Pancreas (tissue), 10 donors: ENCODE results near the gene PPP1R3D. TPM values are rescaled to one million over a fixed set of nuclear protein-coding genes. Genes with fewer than 3 reads are reported as not detected.

Experiments used
- ATAC-seq, 4 donors: fragments of 200-7000 bp; cut with Tn5 transposase; one replicate each; pipeline versions ENCODE4 v1.8.0 to v1.9.1; 2020; ENCODE audit warnings: mild to moderate bottlenecking in 4 of 4, moderate library complexity in 4 of 4
- DNase-seq, 6 donors: peaks; one replicate each; pipeline ENCODE4 v3.0.0-alpha.2; 2020
- FAIRE-seq: peaks from 2 replicates; lab custom pipeline; 2012; peaks lifted over from hg19 to GRCh38; lab: Jason Lieb, UNC
- H3K27ac ChIP-seq, 4 donors: fragments of 200-600 bp; sonication (generic); 1 replicate in 3 of 4; 2 replicates in 1 of 4; pipeline versions ENCODE4 v1.5.0 to v1.8.0; 2020
- H3K27me3 ChIP-seq, 4 donors: fragments of 200-600 bp; one replicate each; pipeline ENCODE4 v1.8.0; 2021
- H3K36me3 ChIP-seq, 3 donors: fragments of 200-600 bp; sonication (generic) in 1 of 3; one replicate each; pipeline versions ENCODE4 v1.5.0 to v1.8.0; 2020 to 2021
- H3K4me1 ChIP-seq, 3 donors: fragments of 200-600 bp; one replicate each; pipeline ENCODE4 v1.8.0; 2021
- H3K4me3 ChIP-seq, 4 donors: fragments of 200-600 bp; sonication (generic) in 2 of 4; one replicate each; pipeline versions ENCODE4 v1.5.0 to v1.8.0; 2020 to 2021
- H3K9me3 ChIP-seq, 4 donors: fragments of 200-600 bp; one replicate each; pipeline ENCODE4 v1.8.0; 2021
- CTCF ChIP-seq, 4 donors: fragments of 200-600 bp; sonication (generic) in 3 of 4; IDR thresholded peaks; one replicate each; pipeline versions ENCODE4 v1.5.0 to v1.8.0; 2021; ENCODE audit warnings: antibody characterized with exemption in 4 of 4
- WGBS, 2 donors: extraction: QIAGEN DNeasy Blood & Tissue Kit; methylation state at CpG; one replicate each; pipeline ENCODE4 v1.1.7; 2013; 5-methylcytosine and 5-hydroxymethylcytosine counted together
- intact Hi-C, 3 donors: fragments of 100-400 bp; cut with DNase I; formaldehyde crosslinking; loops; one replicate each; pipeline versions ENCODE4 v1.11.1 to v1.14.2; 2022
- polyA plus RNA-seq, 2 donors: library from polyadenylated mRNA; stranded (reverse); fragments of 200-250 nt; gene quantifications; one replicate each; pipeline ENCODE4 v1.2.3, GENCODE V29; 2013
- total RNA-seq, 6 donors: library from RNA; stranded (reverse); fragmentation: NEBNext Ultra II Directional in 4 of 6; extraction: Animal tissue kit (Norgen Biotek cat#: 25700) in 4 of 6; gene quantifications; one replicate each; pipeline versions ENCODE4 v1.2.1 to v1.2.4, GENCODE V29; 2021 to 2023
- donor health status: healthy with polysubstance abuse.
- donor health status: DM: no; HTN: no; CAD: no; lungs with moderate emphysema.
- donor health status: DM: no; HTN: no; CAD: no.
- donor health status: control.
- donor health status: control.
- donor health status: Bipolar disorder and iron deficiency.
- donor health status: DM: yes; HTN: yes; CAD: no.
- donor health status: DM: no; HTN: no; CAD: no.
- donor health status: DM: no; HTN: no; CAD: no.
- donor health status: DM: yes; HTN: yes; CAD: no.

The PPP1R3D gene
- total and polyA plus RNA-seq, 8 donors, result 1.4 to 6.3 (median 3.6) TPM

GRCh38 chr20:59939052-59939878 lies 840 bp downstream of the PPP1R3D start:
- peaks cover 0 to 21% (median 0%) of the 10 kb centered on the region in 3 donors for H3K36me3 ChIP-seq
- peak overlapping the region; percentile 60 to 78 (median 72) for H3K4me3 ChIP-seq
- no peak for TF ChIP-seq CTCF (IDR thresholded peaks at IDR 0.05)
- peaks cover 15 to 40% (median 21%) of the 10 kb centered on the region in 3 donors for H3K4me1 ChIP-seq
- FAIRE-seq (no peak), ATAC-seq (peak in 2 of 4 donors; percentile 52), DNase-seq (peak in 5 of 6 donors; percentile 20 to 85 (median 53))
- H3K9me3 ChIP-seq, result no peaks in the 10 kb centered on the region
- WGBS, 2 donors, result 37 to 47% methylated on average over 82 to 104 of the region's 104 CpGs
- no peaks in the 10 kb centered on the region for H3K27me3 ChIP-seq
- peak overlapping the region; percentile 84 to 94 (median 92) for H3K27ac ChIP-seq
- intact Hi-C loops, result no loop called here

- Histone ChIP-seq H3K9me3 (no peaks in the 10 kb centered on the region), H3K27ac (no peak overlapping the region), H3K27me3 (no peaks in the 10 kb centered on the region), H3K4me3 (peak overlapping the region in 2 of 4 donors; percentile 74 to 78), H3K4me1 (peaks cover 15 to 40% (median 21%) of the 10 kb centered on the region in 3 donors), H3K36me3 (peaks cover 0 to 15% (median 0%) of the 10 kb centered on the region in 3 donors)
- intact Hi-C loops, result no loop called here
- FAIRE-seq (no peak), ATAC-seq (no peak), DNase-seq (peak in 3 of 6 donors; percentile 31 to 65 (median 48))
- WGBS, 2 donors, result 70 to 74% methylated on average over 7 of the region's 7 CpGs
- TF ChIP-seq CTCF (IDR thresholded peaks at IDR 0.05), result no peak
Observed at GRCh38 chr20:59938696-59939051, 1.4 kb downstream of the PPP1R3D start.

- H3K36me3 ChIP-seq, result peaks cover 0 to 10% (median 0%) of the 10 kb centered on the region in 3 donors
- H3K27me3 ChIP-seq, result no peaks in the 10 kb centered on the region
- peak overlapping the region in 2 of 4 donors; percentile 8 to 74 for H3K4me3 ChIP-seq
- no peak for ATAC-seq
- H3K9me3 ChIP-seq, result no peaks in the 10 kb centered on the region
- intact Hi-C loops, result no loop called here
- H3K4me1 ChIP-seq, result peaks cover 15 to 40% (median 21%) of the 10 kb centered on the region in 3 donors
- H3K27ac ChIP-seq, result no peak overlapping the region
- no peak for TF ChIP-seq CTCF (IDR thresholded peaks at IDR 0.05)
- DNase-seq, result no peak
- FAIRE-seq, result no peak
- 47 to 50% methylated on average over 4 of the region's 4 CpGs for WGBS, 2 donors
Observed at GRCh38 chr20:59938221-59938620, 1.9 kb downstream of the PPP1R3D start.

- WGBS, 2 donors, result 53 to 54% methylated on average over 3 of the region's 3 CpGs
- ATAC-seq, result no peak
- intact Hi-C loops, result no loop called here
- Histone ChIP-seq H3K36me3 (no peaks in the 10 kb centered on the region), H3K9me3 (no peaks in the 10 kb centered on the region), H3K27me3 (no peaks in the 10 kb centered on the region), H3K4me1 (peaks cover 15 to 39% (median 21%) of the 10 kb centered on the region in 3 donors), H3K27ac (peak overlapping the region in 1 of 4 donors; percentile 6), H3K4me3 (peak overlapping the region in 1 of 4 donors; percentile 74)
- DNase-seq, result no peak
- TF ChIP-seq CTCF (IDR thresholded peaks at IDR 0.05), result no peak
- no peak for FAIRE-seq
Observed at GRCh38 chr20:59937150-59937549, 3.0 kb downstream of the PPP1R3D start.

GRCh38 chr20:59936409-59936808 lies 3.7 kb downstream of the PPP1R3D start:
- FAIRE-seq, result no peak
- Histone ChIP-seq H3K27ac (no peak overlapping the region), H3K36me3 (no peaks in the 10 kb centered on the region), H3K27me3 (no peaks in the 10 kb centered on the region), H3K4me1 (peaks cover 12 to 34% (median 19%) of the 10 kb centered on the region in 3 donors), H3K4me3 (no peak overlapping the region), H3K9me3 (no peaks in the 10 kb centered on the region)
- intact Hi-C loops, result no loop called here
- TF ChIP-seq CTCF (IDR thresholded peaks at IDR 0.05), result no peak
- ATAC-seq, result no peak
- no peak for DNase-seq
- WGBS, 2 donors, result 45 to 48% methylated on average over 4 of the region's 4 CpGs
